Naive thymus-derived CD8-positive, alpha-beta T cell (primary cell): ENCODE data around the gene CD320. TPM values are rescaled to one million over a fixed set of nuclear protein-coding genes. Genes with fewer than 3 reads are reported as not detected.
"Not testable (repeated sequence)": the region's sequence is repeated elsewhere in the genome, so short reads cannot be mapped to it uniquely, and the experiment has no call there.

ENCODE experiments used
- ATAC-seq, 2 donors: fragments of 150-1000 bp; cut with Tn5 transposase in 1 of 2; sonication (Bioruptor Pico), chemical (Tn5 transposase) in 1 of 2; 1 replicate in 1 of 2; 2 replicates in 1 of 2; pipeline ENCODE4 v1.10.0; 2021; ENCODE audit warnings: mild to moderate bottlenecking in 2 of 2, moderate library complexity in 2 of 2
- POLR2A ChIA-PET: fragments of 350-600 bp; sonication (Branson Sonifier 250); formaldehyde crosslinking; loops from one replicate; lab custom pipeline; 2021; ENCODE audit warnings: antibody characterized with exemption; lab: Charles Lee
- DNase-seq, 10 donors: peaks; one replicate each; pipeline versions ENCODE4 v3.0.0 to v3.0.0-alpha.2; 2020 to 2022
- H3K27ac Mint-ChIP-seq, 10 donors: one replicate each; pipeline ENCODE4 v1.8.0; 2020 to 2022; ENCODE audit warnings: mild to moderate bottlenecking in 10 of 10, mixed read lengths in 10 of 10, moderate library complexity in 4 of 10, inconsistent platforms in 1 of 10
- H3K27me3 Mint-ChIP-seq, 5 donors: one replicate each; pipeline ENCODE4 v1.8.0; 2021 to 2022; ENCODE audit warnings: mixed read lengths in 5 of 5
- H3K36me3 Mint-ChIP-seq, 3 donors: one replicate each; pipeline ENCODE4 v1.8.0; 2020 to 2022; ENCODE audit warnings: mixed read lengths in 3 of 3, mild to moderate bottlenecking in 2 of 3, inconsistent platforms in 1 of 3
- H3K4me1 Mint-ChIP-seq, 4 donors: one replicate each; pipeline ENCODE4 v1.8.0; 2021 to 2022; ENCODE audit warnings: mixed read lengths in 4 of 4
- H3K4me3 Mint-ChIP-seq, 10 donors: one replicate each; pipeline ENCODE4 v1.8.0; 2020 to 2022; ENCODE audit warnings: mild to moderate bottlenecking in 10 of 10, mixed read lengths in 10 of 10, moderate library complexity in 6 of 10, inconsistent platforms in 1 of 10
- H3K9me3 Mint-ChIP-seq, 9 donors: one replicate each; pipeline ENCODE4 v1.8.0; 2020 to 2022; ENCODE audit warnings: mixed read lengths in 9 of 9, mild to moderate bottlenecking in 3 of 9, inconsistent platforms in 1 of 9, moderate library complexity in 1 of 9
- polyA plus RNA-seq, 3 donors: library from polyadenylated mRNA; unstranded; fragments of 300-500 nt; fragmentation: Illumina TruSeq; gene quantifications; one replicate each; pipeline ENCODE4 v1.2.3, GENCODE V29; 2021
- total RNA-seq, 8 experiments: library from RNA in 2 of 8; stranded (reverse) in 2 of 8; gene quantifications; one replicate each; pipeline ENCODE4 v1.2.3 and lab custom pipeline; 2021 to 2026

Gene CD320
- total and polyA plus RNA-seq, 5 experiments from 2014 or later = 33.9 to 58.0 (median 51.9) TPM

- ATAC-seq (no peak), DNase-seq (no peak)
- Mint-ChIP-seq H3K27ac (peak overlapping the region in 2 of 10 donors; percentile 8 to 74), H3K4me3 (no peak overlapping the region), H3K27me3 (peaks cover 0 to 7% (median 0%) of the 10 kb centered on the region in 5 donors), H3K36me3 (peaks cover 0 to 3% (median 2%) of the 10 kb centered on the region in 3 donors), H3K4me1 (peaks cover 0 to 4% (median 2%) of the 10 kb centered on the region in 4 donors), H3K9me3 (no peaks in the 10 kb centered on the region)
- POLR2A ChIA-PET = no interaction called here
These were observed 21.8 kb upstream of the CD320 start for GRCh38 chr19:8329996-8330395.

GRCh38 chr19:8325454-8325853, 17.3 kb upstream of the CD320 start:
- DNase-seq = no peak
- no peaks in the 10 kb centered on the region for H3K27me3 Mint-ChIP-seq
- H3K36me3 Mint-ChIP-seq = peaks cover 0 to 20% (median 2%) of the 10 kb centered on the region in 3 donors
- H3K4me1 Mint-ChIP-seq = peaks cover 10 to 31% (median 24%) of the 10 kb centered on the region in 4 donors
- no peak for ATAC-seq
- H3K4me3 Mint-ChIP-seq = no peak overlapping the region
- H3K27ac Mint-ChIP-seq = peak overlapping the region in 3 of 10 donors; percentile 34 to 67 (median 43)
- no peaks in the 10 kb centered on the region for H3K9me3 Mint-ChIP-seq
- POLR2A ChIA-PET = interaction anchor here (0.6 kb wide), 1 partner anchor 727 kb away, joined by 3 read pairs; no protein-coding TSS in a partner anchor

GRCh38 chr19:8324186-8325050, 16.3 kb upstream of the CD320 start:
- Mint-ChIP-seq H3K4me3 (no peak overlapping the region), H3K27me3 (no peaks in the 10 kb centered on the region), H3K36me3 (peaks cover 0 to 20% (median 0%) of the 10 kb centered on the region in 3 donors), H3K9me3 (no peaks in the 10 kb centered on the region), H3K27ac (peak overlapping the region in 7 of 10 donors; percentile 6 to 77 (median 43)), H3K4me1 (peaks cover 14 to 40% (median 35%) of the 10 kb centered on the region in 4 donors)
- no peak for ATAC-seq
- POLR2A ChIA-PET = interaction anchor here (0.5 to 1.7 kb wide), 3 partner anchors 55 to 381 kb away, joined by 3 read pairs; partner anchors contain the start of gene TIMM44
- no peak for DNase-seq

GRCh38 chr19:8323781-8324185, 15.6 kb upstream of the CD320 start:
- ATAC-seq (no peak), DNase-seq (no peak)
- Mint-ChIP-seq H3K27me3 (no peaks in the 10 kb centered on the region), H3K9me3 (no peaks in the 10 kb centered on the region), H3K27ac (peak overlapping the region in 7 of 10 donors; percentile 6 to 98 (median 62)), H3K36me3 (peaks cover 0 to 20% (median 0%) of the 10 kb centered on the region in 3 donors), H3K4me3 (peak overlapping the region in 3 of 10 donors; percentile 12 to 65 (median 14)), H3K4me1 (peaks cover 14 to 45% (median 36%) of the 10 kb centered on the region in 4 donors)
- POLR2A ChIA-PET = interaction anchor here (0.5 to 1.7 kb wide), 3 partner anchors 54 to 380 kb away, joined by 3 read pairs; partner anchors contain the start of gene TIMM44

- no peaks in the 10 kb centered on the region for H3K9me3 Mint-ChIP-seq
- ATAC-seq = no peak
- peaks cover 0 to 20% (median 0%) of the 10 kb centered on the region in 3 donors for H3K36me3 Mint-ChIP-seq
- peak overlapping the region in 9 of 10 donors; percentile 92 to 100 (median 98) for H3K27ac Mint-ChIP-seq
- H3K4me3 Mint-ChIP-seq = peak overlapping the region; percentile 94 to 100 (median 97)
- H3K27me3 Mint-ChIP-seq = no peaks in the 10 kb centered on the region
- H3K4me1 Mint-ChIP-seq = peaks cover 12 to 49% (median 36%) of the 10 kb centered on the region in 4 donors
- no peak for DNase-seq
- POLR2A ChIA-PET = interaction anchor here (0.6 to 3.0 kb wide), 4 partner anchors 12 to 112 kb away, joined by 3 to 11 read pairs (median 3); no protein-coding TSS in a partner anchor
These were observed 14.5 kb upstream of the CD320 start for GRCh38 chr19:8322638-8322997.

- H3K4me1 Mint-ChIP-seq = peaks cover 12 to 53% (median 38%) of the 10 kb centered on the region in 4 donors
- peak in 1 of 10 donors; percentile 26 for DNase-seq
- H3K36me3 Mint-ChIP-seq = peaks cover 0 to 24% (median 2%) of the 10 kb centered on the region in 3 donors
- peak overlapping the region; percentile 94 to 100 (median 97) for H3K4me3 Mint-ChIP-seq
- peak overlapping the region; percentile 92 to 100 (median 98) for H3K27ac Mint-ChIP-seq
- ATAC-seq = no peak
- POLR2A ChIA-PET = interaction anchor here (0.6 to 3.3 kb wide), 16 partner anchors 9 to 402 kb away, joined by 3 to 25 read pairs (median 5); partner anchors contain the start of genes CERS4, HNRNPM, RAB11B and SNAPC2
- no peaks in the 10 kb centered on the region for H3K9me3 Mint-ChIP-seq
- no peaks in the 10 kb centered on the region for H3K27me3 Mint-ChIP-seq
These were observed 14.0 kb upstream of the CD320 start for GRCh38 chr19:8321986-8322637.

GRCh38 chr19:8321067-8321985, 13.2 kb upstream of the CD320 start, which contains the start of the genes NDUFA7 and RPS28:
TSS of gene NDUFA7 (minus strand) at chr19:8321375. CDS start at chr19:8321358, 17 bp downstream.
TSS of gene RPS28 (plus strand) at chr19:8321496. CDS start at chr19:8321531, 35 bp downstream.
- Mint-ChIP-seq H3K9me3 (no peaks in the 10 kb centered on the region), H3K27ac (peak within 1 kb of the TSS; percentile 92 to 100 (median 98)), H3K27me3 (no peaks in the 10 kb centered on the region), H3K4me1 (peaks cover 12 to 55% (median 38%) of the 10 kb centered on the region in 4 donors), H3K4me3 (peak within 1 kb of the TSS; percentile 94 to 100 (median 97)), H3K36me3 (peaks cover 0 to 26% (median 2%) of the 10 kb centered on the region in 3 donors)
- POLR2A ChIA-PET = interaction anchor here (0.5 to 3.3 kb wide), 19 partner anchors 10 to 418 kb away, joined by 3 to 25 read pairs (median 5); partner anchors contain the start of genes CERS4, HNRNPM, MAP2K7 and RAB11B
- DNase-seq (peak; percentile 93 to 98 (median 96)), ATAC-seq (peak; percentile 91 to 94)

- DNase-seq (peak in 4 of 10 donors; percentile 18 to 65 (median 32)), ATAC-seq (peak; percentile 13 to 24)
- Mint-ChIP-seq H3K27ac (peak overlapping the region; percentile 92 to 100 (median 98)), H3K4me1 (peaks cover 12 to 55% (median 38%) of the 10 kb centered on the region in 4 donors), H3K36me3 (peaks cover 0 to 33% (median 4%) of the 10 kb centered on the region in 3 donors), H3K4me3 (peak overlapping the region; percentile 94 to 100 (median 97)), H3K9me3 (no peaks in the 10 kb centered on the region), H3K27me3 (no peaks in the 10 kb centered on the region)
- POLR2A ChIA-PET = interaction anchor here (0.5 to 3.3 kb wide), 13 partner anchors 10 to 400 kb away, joined by 3 to 25 read pairs (median 5); partner anchors contain the start of genes CERS4, HNRNPM, SNAPC2 and ZNF414
These were observed 12.5 kb upstream of the CD320 start for GRCh38 chr19:8320564-8321066.

GRCh38 chr19:8319807-8320520, 11.8 kb upstream of the CD320 start:
- DNase-seq (no peak), ATAC-seq (no peak)
- peak overlapping the region; percentile 92 to 100 (median 98) for H3K27ac Mint-ChIP-seq
- H3K9me3 Mint-ChIP-seq = no peaks in the 10 kb centered on the region
- H3K27me3 Mint-ChIP-seq = no peaks in the 10 kb centered on the region
- peaks cover 0 to 39% (median 7%) of the 10 kb centered on the region in 3 donors for H3K36me3 Mint-ChIP-seq
- POLR2A ChIA-PET = interaction anchor here (0.6 to 3.3 kb wide), 7 partner anchors 9 to 125 kb away, joined by 4 to 25 read pairs (median 8); no protein-coding TSS in a partner anchor
- peaks cover 12 to 58% (median 39%) of the 10 kb centered on the region in 4 donors for H3K4me1 Mint-ChIP-seq
- peak overlapping the region; percentile 94 to 100 (median 97) for H3K4me3 Mint-ChIP-seq

GRCh38 chr19:8318835-8319234, 10.7 kb upstream of the CD320 start:
- peak overlapping the region in 4 of 10 donors; percentile 5 to 59 (median 16) for H3K27ac Mint-ChIP-seq
- not testable (repeated sequence) for H3K9me3 Mint-ChIP-seq, DNase-seq, ATAC-seq, H3K27me3 Mint-ChIP-seq
- H3K36me3 Mint-ChIP-seq = peaks cover 0 to 43% (median 11%) of the 10 kb centered on the region in 3 donors
- peaks cover 12 to 55% (median 39%) of the 10 kb centered on the region in 4 donors for H3K4me1 Mint-ChIP-seq
- POLR2A ChIA-PET = interaction anchor here (0.7 to 3.3 kb wide), 2 partner anchors 8 to 358 kb away, joined by 3 to 25 read pairs; no protein-coding TSS in a partner anchor
- peak overlapping the region in 4 of 10 donors; percentile 30 to 94 (median 48) for H3K4me3 Mint-ChIP-seq
